Mesenchymal stem cell (in vitro differentiated cells and primary cell): ENCODE results near the gene SPRED2.

Experiments
- DNase-seq: peaks from one replicate; pipeline ENCODE4 v3.0.0-alpha.2; 2013
- H2AFZ ChIP-seq: one replicate; pipeline ENCODE4 v1.6.1; 2013; ENCODE audit warnings: low read depth, mild to moderate bottlenecking, control low read depth, inconsistent platforms, low read length, moderate library complexity
- H2AK5ac ChIP-seq: 2 replicates; pipeline ENCODE4 v1.6.1; 2013; ENCODE audit warnings: low read length, moderate library complexity, mild to moderate bottlenecking, inconsistent platforms; ENCODE audit not compliant: severe bottlenecking
- H2BK120ac ChIP-seq: one replicate; pipeline ENCODE4 v1.6.1; 2013; ENCODE audit warnings: low read depth, mild to moderate bottlenecking, inconsistent platforms, low read length, moderate library complexity
- H2BK12ac ChIP-seq, 2 experiments: one replicate each; pipeline ENCODE4 v1.6.1; 2013; ENCODE audit warnings: inconsistent platforms in 2 of 2, low read length in 2 of 2, mild to moderate bottlenecking in 2 of 2, moderate library complexity in 2 of 2, control low read depth in 1 of 2
- H2BK15ac ChIP-seq: one replicate; pipeline ENCODE4 v1.6.1; 2013; ENCODE audit warnings: mild to moderate bottlenecking, low read depth, inconsistent platforms; ENCODE audit not compliant: poor library complexity, severe bottlenecking
- H2BK5ac ChIP-seq: 2 replicates; pipeline ENCODE4 v1.6.1; 2013; ENCODE audit warnings: low read depth, mild to moderate bottlenecking, low read length, control low read depth, inconsistent platforms; ENCODE audit not compliant: poor library complexity, severe bottlenecking
- H3K14ac ChIP-seq, 2 experiments: one replicate each; pipeline ENCODE4 v1.6.1; 2013; ENCODE audit warnings: inconsistent platforms in 2 of 2, low read length in 2 of 2, control low read depth in 1 of 2, mild to moderate bottlenecking in 1 of 2, moderate library complexity in 1 of 2
- H3K18ac ChIP-seq, 2 experiments: one replicate each; pipeline ENCODE4 v1.6.1; 2013; ENCODE audit warnings: inconsistent platforms in 2 of 2, low read length in 2 of 2, control low read depth in 1 of 2, low read depth in 1 of 2, mild to moderate bottlenecking in 1 of 2
- H3K23ac ChIP-seq, 2 experiments: one replicate each; pipeline ENCODE4 v1.6.1; 2013; ENCODE audit warnings: inconsistent platforms in 2 of 2, low read length in 2 of 2, mild to moderate bottlenecking in 2 of 2, moderate library complexity in 2 of 2, control low read depth in 1 of 2
- H3K27ac ChIP-seq: 2 replicates; pipeline ENCODE4 v1.5.1; 2013; ENCODE audit warnings: mild to moderate bottlenecking, moderate library complexity, low read length, control low read depth, inconsistent platforms; ENCODE audit not compliant: poor library complexity, severe bottlenecking
- H3K27me3 ChIP-seq, 2 experiments: 2 replicates each; pipeline versions ENCODE4 v1.6.1 to v1.7.0; 2013; ENCODE audit warnings: low read length in 2 of 2, mild to moderate bottlenecking in 2 of 2, moderate library complexity in 2 of 2, control low read depth in 1 of 2, inconsistent platforms in 1 of 2; ENCODE audit not compliant: control insufficient read depth in 1 of 2, insufficient read depth in 1 of 2
- H3K36me3 ChIP-seq, 2 experiments: 2 replicates each; pipeline versions ENCODE4 v1.6.1 to v1.7.0; 2013; ENCODE audit warnings: low read length in 2 of 2, control low read depth in 1 of 2, inconsistent platforms in 1 of 2, low read depth in 1 of 2, mild to moderate bottlenecking in 1 of 2; ENCODE audit not compliant: insufficient read depth in 2 of 2, control insufficient read depth in 1 of 2
- H3K4ac ChIP-seq, 2 experiments: one replicate each; pipeline ENCODE4 v1.6.1; 2013; ENCODE audit warnings: inconsistent platforms in 2 of 2, low read length in 2 of 2, mild to moderate bottlenecking in 2 of 2, moderate library complexity in 2 of 2, control low read depth in 1 of 2, low read depth in 1 of 2
- H3K4me1 ChIP-seq: 2 replicates; pipeline ENCODE4 v1.6.1; 2013; ENCODE audit warnings: low read depth, low read length, control low read depth; ENCODE audit not compliant: control insufficient read depth, insufficient read depth
- H3K4me2 ChIP-seq: 2 replicates; pipeline ENCODE4 v1.6.1; 2013; ENCODE audit warnings: low read length, mild to moderate bottlenecking, inconsistent platforms; ENCODE audit not compliant: poor library complexity, severe bottlenecking
- H3K4me3 ChIP-seq, 2 experiments: 2 replicates each; pipeline versions ENCODE4 v1.5.1 to v1.7.0; 2013; ENCODE audit warnings: low read length in 2 of 2, mild to moderate bottlenecking in 2 of 2, control low read depth in 1 of 2, low read depth in 1 of 2; ENCODE audit not compliant: insufficient read depth in 1 of 2
- H3K79me1 ChIP-seq: replicated peaks from 2 replicates; pipeline ENCODE4 v1.6.1; 2013; ENCODE audit warnings: mild to moderate bottlenecking, control low read depth, low read length, inconsistent platforms; ENCODE audit not compliant: poor library complexity, severe bottlenecking
- H3K9ac ChIP-seq: 2 replicates; pipeline ENCODE4 v1.7.0; 2013; ENCODE audit warnings: mild to moderate bottlenecking, low read length, moderate library complexity
- H3K9me3 ChIP-seq: 2 replicates; pipeline ENCODE4 v1.7.0; 2013; ENCODE audit warnings: mild to moderate bottlenecking, low read length; ENCODE audit not compliant: control insufficient read depth
- H4K8ac ChIP-seq: one replicate; pipeline ENCODE4 v1.6.1; 2013; ENCODE audit warnings: inconsistent platforms, mild to moderate bottlenecking, low read length, moderate library complexity
- H4K91ac ChIP-seq: one replicate; pipeline ENCODE4 v1.6.1; 2013; ENCODE audit warnings: mild to moderate bottlenecking, low read length, inconsistent platforms
- WGBS: methylation state at CpG from one replicate; pipeline ENCODE4 v1.1.7; 2013; ENCODE audit warnings: mixed read lengths; 5-methylcytosine and 5-hydroxymethylcytosine counted together

Gene SPRED2

DNA sequence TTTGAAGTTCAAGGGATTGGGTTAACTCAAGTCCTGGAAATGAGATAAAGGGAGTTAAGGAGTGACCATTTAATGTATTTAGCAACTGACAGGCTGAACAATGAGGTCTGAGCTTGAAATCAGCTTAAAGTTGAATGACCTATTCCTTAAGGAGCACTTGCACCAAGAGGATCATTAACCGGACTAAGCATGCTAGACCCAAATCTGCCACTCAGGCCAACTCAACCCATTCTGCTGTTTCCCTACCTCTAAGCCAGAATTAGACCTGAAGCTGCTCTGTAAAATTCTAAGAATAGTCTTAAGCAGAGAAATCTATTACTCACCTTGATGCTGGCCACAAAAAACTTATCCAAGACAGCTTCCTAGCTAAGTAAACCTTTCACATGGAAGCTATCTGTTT is 59.8 kb downstream of the SPRED2 start:
- no peaks in the 10 kb centered on the region for H3K9me3 ChIP-seq
- H2BK5ac ChIP-seq: no peak overlapping the region
- peaks cover 4 to 22% of the 10 kb centered on the region in 2 experiments for H3K36me3 ChIP-seq
- no peaks in the 10 kb centered on the region for H3K27me3 ChIP-seq
- H3K4ac ChIP-seq: no peak overlapping the region
- H3K4me1 ChIP-seq: peaks cover 13% of the 10 kb centered on the region
- H2AFZ ChIP-seq: no peak overlapping the region
- H3K4me3 ChIP-seq: no peak overlapping the region
- H4K8ac ChIP-seq: no peak overlapping the region
- H2AK5ac ChIP-seq: no peak overlapping the region
- WGBS: 100% methylated on average over 1 of the region's 1 CpG
- no peak overlapping the region for H2BK120ac ChIP-seq
- H2BK15ac ChIP-seq: no peak overlapping the region
- no peak overlapping the region for H2BK12ac ChIP-seq
- no peak overlapping the region for H3K9ac ChIP-seq
- DNase-seq: no peak
- no peak overlapping the region for H3K27ac ChIP-seq
- H3K18ac ChIP-seq: peak overlapping the region in 1 of 2 experiments; percentile 2
- no peak overlapping the region for H4K91ac ChIP-seq
- no peak overlapping the region for H3K14ac ChIP-seq
- no peak overlapping the region for H3K4me2 ChIP-seq
- H3K79me1 ChIP-seq: peaks cover 23% of the 10 kb centered on the region
- no peak overlapping the region for H3K23ac ChIP-seq

DNA sequence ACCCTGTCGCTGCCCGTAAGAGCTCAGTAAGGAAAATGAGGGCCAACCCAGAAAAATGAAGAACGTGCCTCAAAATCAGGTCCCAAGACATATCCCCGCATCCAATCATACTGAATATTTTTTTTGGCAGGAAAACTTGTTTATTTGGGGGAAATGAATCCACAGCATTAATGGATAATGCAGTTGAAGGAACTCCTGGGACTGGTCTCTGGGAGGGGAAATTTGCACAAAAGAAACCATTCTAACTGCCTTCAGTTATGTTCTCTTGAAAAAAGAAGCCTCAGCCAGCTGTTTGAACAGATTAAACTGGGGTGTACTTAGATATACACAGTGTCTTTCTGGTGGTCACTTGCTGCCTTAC is 61.3 kb downstream of the SPRED2 start:
- Histone ChIP-seq H4K91ac (peak overlapping the region; percentile 11), H3K18ac (peak overlapping the region in 1 of 2 experiments; percentile 61), H3K9me3 (no peaks in the 10 kb centered on the region), H3K9ac (peak overlapping the region; percentile 18), H4K8ac (peak overlapping the region; percentile 77), H3K4ac (peak overlapping the region in 1 of 2 experiments; percentile 24), H3K36me3 (peaks cover 4 to 21% of the 10 kb centered on the region in 2 experiments), H3K4me2 (no peak overlapping the region), H2BK12ac (no peak overlapping the region), H2BK120ac (peak overlapping the region; percentile 38), H2AFZ (no peak overlapping the region), H3K14ac (no peak overlapping the region), H3K27me3 (no peaks in the 10 kb centered on the region), H2BK15ac (no peak overlapping the region), H3K23ac (no peak overlapping the region), H3K79me1 (peaks cover 23% of the 10 kb centered on the region), H3K4me1 (peaks cover 9% of the 10 kb centered on the region), H2BK5ac (no peak overlapping the region), H2AK5ac (no peak overlapping the region), H3K27ac (no peak overlapping the region), H3K4me3 (peak overlapping the region in 1 of 2 experiments; percentile 0)
- WGBS: 56% methylated on average over 2 of the region's 4 CpGs
- DNase-seq: no peak

DNA sequence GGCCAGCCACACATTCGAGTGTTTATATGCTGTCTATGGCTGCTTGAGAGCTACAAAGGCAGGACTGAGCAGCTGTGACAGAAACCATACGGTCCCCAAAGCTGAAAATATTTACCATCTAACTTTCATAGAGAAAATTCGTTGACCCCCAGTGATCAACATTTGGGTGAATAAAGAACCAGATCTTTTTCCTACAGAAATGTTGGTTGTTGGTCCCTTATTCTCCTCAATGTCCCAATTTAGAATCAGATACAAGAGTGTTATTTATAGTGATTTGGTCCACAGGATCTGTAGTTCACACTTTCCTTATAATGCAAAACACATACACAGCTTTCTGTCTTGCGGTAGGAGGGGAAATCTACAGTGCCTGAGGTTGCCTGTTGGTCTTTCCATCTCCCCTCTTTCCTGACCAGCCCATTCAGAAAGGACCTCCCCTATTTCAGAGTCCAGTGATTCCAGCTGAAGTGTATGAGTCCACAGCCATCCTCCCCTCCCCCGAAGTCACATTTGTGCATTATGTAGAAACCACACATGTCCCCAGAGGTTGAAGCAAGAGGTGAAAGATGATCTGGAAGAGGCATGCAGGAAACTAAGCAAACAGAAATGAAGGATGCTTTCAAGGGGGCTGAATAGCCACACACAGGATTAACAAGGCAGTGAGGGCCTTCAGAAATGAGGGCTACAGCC is 61.9 kb downstream of the SPRED2 start:
- peak overlapping the region; percentile 18 for H3K9ac ChIP-seq
- H2BK120ac ChIP-seq: peak overlapping the region; percentile 38
- H3K27me3 ChIP-seq: no peaks in the 10 kb centered on the region
- H3K14ac ChIP-seq: no peak overlapping the region
- 62% methylated on average over 4 of the region's 5 CpGs for WGBS
- no peaks in the 10 kb centered on the region for H3K9me3 ChIP-seq
- H3K4me3 ChIP-seq: peak overlapping the region in 1 of 2 experiments; percentile 0
- H3K4me2 ChIP-seq: no peak overlapping the region
- peak overlapping the region in 1 of 2 experiments; percentile 24 for H3K4ac ChIP-seq
- no peak overlapping the region for H3K27ac ChIP-seq
- H4K8ac ChIP-seq: peak overlapping the region; percentile 77
- H3K4me1 ChIP-seq: peaks cover 9% of the 10 kb centered on the region
- peak overlapping the region; percentile 60 for H2BK15ac ChIP-seq
- peak; percentile 75 for DNase-seq
- peaks cover 18% of the 10 kb centered on the region for H3K79me1 ChIP-seq
- peak overlapping the region in 1 of 2 experiments; percentile 63 for H3K18ac ChIP-seq
- no peak overlapping the region for H2BK12ac ChIP-seq
- H2AFZ ChIP-seq: no peak overlapping the region
- H3K23ac ChIP-seq: no peak overlapping the region
- no peak overlapping the region for H2BK5ac ChIP-seq
- no peak overlapping the region for H2AK5ac ChIP-seq
- H3K36me3 ChIP-seq: peaks cover 4 to 16% of the 10 kb centered on the region in 2 experiments
- H4K91ac ChIP-seq: peak overlapping the region; percentile 11

DNA sequence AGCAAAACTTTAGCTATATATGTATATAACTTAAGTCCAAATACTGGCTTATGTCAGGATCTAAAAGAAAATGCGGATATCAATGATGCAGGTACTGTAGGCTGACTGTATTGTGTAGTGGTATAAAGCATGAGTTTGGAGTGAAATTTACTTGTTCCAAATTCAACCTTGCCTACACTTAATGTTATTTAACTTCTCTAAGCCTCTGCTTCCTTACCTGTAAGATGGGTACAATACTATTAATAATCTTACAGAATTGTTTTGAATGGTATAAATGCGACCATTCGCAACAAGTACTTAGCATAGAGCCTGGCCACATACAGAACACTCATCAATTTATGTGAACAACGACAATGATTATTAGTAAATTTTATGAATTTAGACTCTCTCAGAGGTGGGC is 62.4 kb downstream of the SPRED2 start:
- H2BK15ac ChIP-seq: peak overlapping the region; percentile 60
- peaks cover 14% of the 10 kb centered on the region for H3K79me1 ChIP-seq
- no peak overlapping the region for H3K14ac ChIP-seq
- H3K36me3 ChIP-seq: peaks cover 2 to 10% of the 10 kb centered on the region in 2 experiments
- H3K23ac ChIP-seq: no peak overlapping the region
- peak overlapping the region in 1 of 2 experiments; percentile 63 for H3K18ac ChIP-seq
- no peak overlapping the region for H3K4me3 ChIP-seq
- no CpG with 5 or more reads among the region's 4 CpGs for WGBS
- H2AK5ac ChIP-seq: no peak overlapping the region
- H3K9ac ChIP-seq: no peak overlapping the region
- H2BK5ac ChIP-seq: no peak overlapping the region
- no peak overlapping the region for H3K27ac ChIP-seq
- no peak overlapping the region for H4K8ac ChIP-seq
- H2AFZ ChIP-seq: no peak overlapping the region
- H2BK12ac ChIP-seq: no peak overlapping the region
- no peak overlapping the region for H3K4ac ChIP-seq
- no peak overlapping the region for H3K4me2 ChIP-seq
- peaks cover 7% of the 10 kb centered on the region for H3K4me1 ChIP-seq
- no peak overlapping the region for H2BK120ac ChIP-seq
- no peak for DNase-seq
- H3K9me3 ChIP-seq: no peaks in the 10 kb centered on the region
- no peaks in the 10 kb centered on the region for H3K27me3 ChIP-seq
- H4K91ac ChIP-seq: no peak overlapping the region
